Common myeloid progenitor, CD34-positive (primary cell): ENCODE data around the gene TRIP4.
"Not testable (repeated sequence)": the region's sequence is repeated elsewhere in the genome, so short reads cannot be mapped to it uniquely, and the experiment has no call there.

Experiments used
- CTCF ChIA-PET: fragments of 350-600 bp; sonication (Branson Sonifier 250); formaldehyde crosslinking; loops from one replicate; lab custom pipeline; 2021; ENCODE audit warnings: antibody characterized with exemption; lab: Charles Lee
- POLR2A ChIA-PET: fragments of 350-600 bp; sonication (Branson Sonifier 250); formaldehyde crosslinking; loops from one replicate; lab custom pipeline; 2021; ENCODE audit warnings: antibody characterized with exemption; lab: Charles Lee
- DNase-seq, 3 donors: peaks; one replicate each; pipeline versions ENCODE4 v3.0.0 to v3.0.0-alpha.2; 2013
- H3K27ac ChIP-seq, 2 experiments: 1 replicate in 1 of 2; 2 replicates in 1 of 2; pipeline ENCODE4 v1.7.0; 2013; ENCODE audit warnings: inconsistent platforms in 2 of 2, low read length in 2 of 2, mild to moderate bottlenecking in 2 of 2, low read depth in 1 of 2, moderate library complexity in 1 of 2; ENCODE audit not compliant: severe bottlenecking in 2 of 2, insufficient read depth in 1 of 2, poor library complexity in 1 of 2
- H3K27me3 ChIP-seq, 5 experiments: replicated peaks in 2 of 5; 1 replicate in 3 of 5; 2 replicates in 2 of 5; pipeline versions ENCODE4 v1.6.1 to v1.7.0; 2013; ENCODE audit warnings: low read length in 4 of 5, mild to moderate bottlenecking in 2 of 5, moderate library complexity in 2 of 5, inconsistent platforms in 1 of 5; ENCODE audit not compliant: insufficient read depth in 5 of 5, control insufficient read depth in 4 of 5
- H3K36me3 ChIP-seq, 4 experiments: 1 replicate in 2 of 4; 2 replicates in 2 of 4; pipeline versions ENCODE4 v1.6.1 to v1.7.0; 2013; ENCODE audit warnings: low read length in 3 of 4, control low read depth in 1 of 4, mild to moderate bottlenecking in 1 of 4; ENCODE audit not compliant: control insufficient read depth in 4 of 4, insufficient read depth in 4 of 4
- H3K4me1 ChIP-seq, 4 experiments: 1 replicate in 3 of 4; 2 replicates in 1 of 4; pipeline versions ENCODE4 v1.6.1 to v1.7.1; 2013; ENCODE audit warnings: low read length in 3 of 4, mild to moderate bottlenecking in 3 of 4, control low read depth in 1 of 4, inconsistent platforms in 1 of 4, moderate library complexity in 1 of 4; ENCODE audit not compliant: control insufficient read depth in 4 of 4, insufficient read depth in 4 of 4; ENCODE audit errors: control extremely low read depth in 1 of 4
- H3K4me3 ChIP-seq, 7 experiments: 1 replicate in 4 of 7; 2 replicates in 3 of 7; pipeline versions ENCODE4 v1.5.1 to v1.7.0; 2013; ENCODE audit warnings: mild to moderate bottlenecking in 7 of 7, low read length in 6 of 7, moderate library complexity in 6 of 7, inconsistent platforms in 2 of 7, low read depth in 2 of 7, control low read depth in 1 of 7; ENCODE audit not compliant: insufficient read depth in 4 of 7, control insufficient read depth in 1 of 7; ENCODE audit errors: extremely low read depth in 1 of 7
- H3K9me3 ChIP-seq, 5 experiments: 1 replicate in 4 of 5; 2 replicates in 1 of 5; pipeline versions ENCODE4 v1.6.1 to v1.7.1; 2013; ENCODE audit warnings: low read length in 4 of 5, mild to moderate bottlenecking in 2 of 5, inconsistent platforms in 1 of 5, low read depth in 1 of 5, moderate library complexity in 1 of 5; ENCODE audit not compliant: control insufficient read depth in 4 of 5, insufficient read depth in 2 of 5; ENCODE audit errors: control extremely low read depth in 1 of 5
- WGBS: methylation state at CpG from one replicate; pipeline ENCODE4 v1.1.5; 2013; ENCODE audit not compliant: insufficient coverage; 5-methylcytosine and 5-hydroxymethylcytosine counted together

Gene TRIP4

DNA sequence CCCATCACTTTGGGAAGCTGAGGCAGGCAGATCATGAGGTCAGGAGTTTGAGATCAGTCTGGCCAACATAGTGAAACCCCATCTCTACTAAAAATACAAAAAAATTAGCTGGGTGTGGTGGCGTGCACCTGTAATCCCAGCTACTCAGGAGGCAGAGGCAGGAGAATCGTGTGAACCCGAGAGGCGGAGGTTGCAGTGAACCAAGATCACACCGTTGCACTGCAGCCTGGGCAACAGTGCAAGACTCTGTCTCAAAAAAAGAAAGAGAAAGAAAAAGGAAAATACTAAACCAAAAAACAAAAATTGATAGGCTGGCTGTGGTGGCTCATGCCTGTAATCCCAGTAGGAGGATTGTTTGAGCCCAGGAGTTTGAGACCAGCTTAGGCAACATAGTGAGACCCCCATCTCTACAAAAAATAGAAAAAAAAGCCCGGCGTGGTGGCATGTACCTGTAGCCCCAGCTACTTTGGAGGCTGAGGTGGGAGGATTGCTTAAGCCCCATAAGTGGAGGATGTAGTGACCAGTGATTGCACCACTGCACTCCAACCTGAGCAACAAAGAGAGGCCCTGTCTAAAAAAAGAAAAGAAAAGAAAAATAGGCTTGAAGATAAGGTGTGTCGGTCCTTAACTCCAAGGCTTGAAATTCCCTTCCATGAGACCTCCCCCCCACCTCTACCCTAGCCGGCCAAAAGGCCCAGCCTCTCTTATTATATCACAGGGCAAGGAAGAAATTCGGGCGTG lies 7.3 kb upstream of the TRIP4 start:
- peak overlapping the region in 1 of 2 experiments; percentile 70 for H3K27ac ChIP-seq
- POLR2A ChIA-PET = not testable (repeated sequence)
- CTCF ChIA-PET = interaction anchor here (1.5 kb wide), 1 partner anchor 170 kb away, joined by 3 read pairs; no protein-coding TSS in a partner anchor

DNA sequence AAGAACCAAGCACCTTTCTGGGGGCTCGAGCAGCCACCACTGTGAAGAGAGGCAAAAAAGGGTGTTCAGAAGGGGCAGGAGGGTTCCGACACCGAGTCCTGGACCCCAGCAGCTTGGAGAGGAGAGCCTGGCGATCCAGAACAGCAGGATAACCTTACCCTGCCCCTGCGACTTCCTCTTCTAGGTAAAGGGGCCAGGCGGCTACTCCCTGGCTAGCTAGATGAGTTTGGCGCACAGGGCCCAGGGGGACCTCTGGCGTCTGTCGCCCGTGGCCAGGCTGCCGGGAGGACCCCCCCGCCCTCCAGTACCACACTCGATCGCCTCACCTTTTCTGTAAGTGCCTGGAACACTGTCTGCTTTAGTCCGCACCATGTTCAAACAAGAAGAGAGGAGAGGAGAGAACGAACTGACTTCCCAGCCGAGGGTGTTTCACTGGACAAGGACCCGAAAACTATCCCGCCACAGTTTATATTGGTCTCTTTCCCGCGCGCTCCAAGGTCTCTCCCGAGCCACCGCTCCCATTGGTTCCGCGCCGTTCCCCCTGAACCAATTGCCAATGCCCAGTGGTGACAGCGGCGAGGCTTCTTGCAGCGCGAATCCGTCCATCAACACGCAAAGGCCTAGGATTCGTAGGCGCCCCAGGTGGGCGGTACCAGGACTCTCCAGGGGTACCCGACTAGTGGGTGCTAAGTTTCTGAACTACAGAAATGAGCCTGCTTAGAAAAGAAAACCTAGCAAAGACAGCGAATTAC lies 6.5 kb upstream of the TRIP4 start, which contains the start of gene PCLAF:
Gene PCLAF, minus strand, starts transcription at position 442 of the 752 bp plus-strand sequence. Its CDS starts 70 bp downstream, at position 372.
- ChIA-PET POLR2A (no interaction called here), CTCF (interaction anchor here (1.5 kb wide), 1 partner anchor 171 kb away, joined by 3 read pairs; no protein-coding TSS in a partner anchor)
- 0% methylated on average over 34 of the region's 38 CpGs for WGBS
- Histone ChIP-seq H3K4me1 (peaks cover 6 to 26% (median 17%) of the 10 kb centered on the region in 4 experiments), H3K9me3 (no peaks in the 10 kb centered on the region), H3K4me3 (peak within 1 kb of the TSS; percentile 81 to 99 (median 91)), H3K27ac (peak within 1 kb of the TSS in 1 of 2 experiments; percentile 70), H3K27me3 (no peaks in the 10 kb centered on the region), H3K36me3 (peaks cover 0 to 14% (median 1%) of the 10 kb centered on the region in 4 experiments)
- DNase-seq = peak; percentile 94 to 97 (median 97)

More for the DNA sequence above, 7.3 kb upstream of the TRIP4 start:
- Histone ChIP-seq H3K36me3 (peaks cover 0 to 19% (median 3%) of the 10 kb centered on the region in 4 experiments), H3K4me1 (peaks cover 6 to 26% (median 17%) of the 10 kb centered on the region in 4 experiments), H3K4me3 (peak overlapping the region; percentile 81 to 99 (median 91))
- not testable (repeated sequence) for DNase-seq, H3K27me3 ChIP-seq, H3K9me3 ChIP-seq
- WGBS = 94% methylated on average over 6 of the region's 11 CpGs

- POLR2A ChIA-PET = no interaction called here
- H3K4me1 ChIP-seq = peaks cover 11 to 33% (median 29%) of the 10 kb centered on the region in 4 experiments
Observed at GRCh38 chr15:64383760-64384159, 3.9 kb upstream of the TRIP4 start.

GRCh38 chr15:64386291-64386690 lies 1.3 kb upstream of the TRIP4 start:
- no peaks in the 10 kb centered on the region for H3K27me3 ChIP-seq
- peak overlapping the region in 1 of 7 experiments; percentile 100 for H3K4me3 ChIP-seq
- no peak overlapping the region for H3K27ac ChIP-seq
- whole genome bisulfite sequencing = 80% methylated on average over 1 of the region's 7 CpGs
- no peaks in the 10 kb centered on the region for H3K9me3 ChIP-seq
- peaks cover 11 to 18% (median 16%) of the 10 kb centered on the region in 4 experiments for H3K4me1 ChIP-seq
- H3K36me3 ChIP-seq = peaks cover 0 to 2% (median 0%) of the 10 kb centered on the region in 4 experiments
- POLR2A ChIA-PET = no interaction called here
- no peak for DNase-seq
- CTCF ChIA-PET = no interaction called here

More at GRCh38 chr15:64383760-64384159, 3.9 kb upstream of the TRIP4 start:
- Histone ChIP-seq H3K27ac (no peak overlapping the region), H3K4me3 (no peak overlapping the region), H3K27me3 (no peaks in the 10 kb centered on the region), H3K9me3 (no peaks in the 10 kb centered on the region), H3K36me3 (peaks cover 0 to 5% (median 0%) of the 10 kb centered on the region in 4 experiments)
- CTCF ChIA-PET = interaction anchor here (0.6 kb wide), 1 partner anchor 165 kb away, joined by 3 read pairs; no protein-coding TSS in a partner anchor
- DNase-seq = no peak
- WGBS = no CpG with 5 or more reads among the region's 2 CpGs

DNA sequence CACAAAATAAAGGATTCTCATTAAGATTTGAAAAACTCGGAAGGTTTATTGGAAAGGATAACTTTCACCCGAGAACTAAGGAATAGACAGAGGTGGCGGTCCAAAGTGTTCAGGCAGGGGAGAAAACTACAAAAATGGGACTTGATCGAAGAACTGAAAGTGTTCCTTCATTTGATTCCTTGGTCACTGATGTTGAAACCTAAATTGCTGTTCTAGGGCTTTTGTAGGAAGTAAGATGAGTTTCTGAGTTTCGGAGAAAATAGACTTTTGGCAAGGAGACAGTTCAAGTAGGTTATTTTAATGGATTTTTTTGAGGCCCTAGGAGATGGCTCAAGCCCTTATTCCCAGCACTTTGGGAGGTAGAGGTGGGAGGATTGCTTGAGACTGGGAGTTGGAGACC lies 1.4 kb downstream of the TRIP4 start:
- no peaks in the 10 kb centered on the region for H3K27me3 ChIP-seq
- peak overlapping the region in 2 of 7 experiments; percentile 86 to 100 for H3K4me3 ChIP-seq
- H3K4me1 ChIP-seq = peaks cover 8 to 18% (median 11%) of the 10 kb centered on the region in 4 experiments
- 94% methylated on average over 5 of the region's 5 CpGs for WGBS
- peaks cover 0 to 4% (median under 1%) of the 10 kb centered on the region in 4 experiments for H3K36me3 ChIP-seq
- DNase-seq = no peak
- ChIA-PET CTCF (no interaction called here), POLR2A (no interaction called here)
- no peak overlapping the region for H3K27ac ChIP-seq
- H3K9me3 ChIP-seq = no peaks in the 10 kb centered on the region

- POLR2A ChIA-PET, CTCF ChIA-PET: not testable (repeated sequence)
Observed at GRCh38 chr15:64392471-64392870, 4.8 kb downstream of the TRIP4 start.

More at GRCh38 chr15:64392471-64392870, 4.8 kb downstream of the TRIP4 start:
- WGBS = 96% methylated on average over 3 of the region's 3 CpGs
- peaks cover 8 to 12% (median 9%) of the 10 kb centered on the region in 4 experiments for H3K4me1 ChIP-seq
- H3K4me3 ChIP-seq, H3K27ac ChIP-seq, H3K9me3 ChIP-seq, DNase-seq, H3K27me3 ChIP-seq: not testable (repeated sequence)
- H3K36me3 ChIP-seq = peaks cover 3 to 30% (median 15%) of the 10 kb centered on the region in 4 experiments
